NCI-H1092 treated with DMSO at 0.1 percent for 48 hours (cell line): ENCODE measurements around the gene FKBP5.
"Not testable (repeated sequence)": the region's sequence is repeated elsewhere in the genome, so short reads cannot be mapped to it uniquely, and the experiment has no call there.

Source experiments
- DNase-seq: peaks from one replicate; lab custom pipeline; 2025; lab: John Stamatoyannopoulos, UW

The FKBP5 gene

GRCh38 chr6:35690006-35690405, 1.3 kb upstream of the FKBP5 start:
- DNase-seq = not testable (repeated sequence)

GRCh38 chr6:35687658-35688604, 784 bp downstream of the FKBP5 start:
- DNase-seq = peak; percentile 1

DNA sequence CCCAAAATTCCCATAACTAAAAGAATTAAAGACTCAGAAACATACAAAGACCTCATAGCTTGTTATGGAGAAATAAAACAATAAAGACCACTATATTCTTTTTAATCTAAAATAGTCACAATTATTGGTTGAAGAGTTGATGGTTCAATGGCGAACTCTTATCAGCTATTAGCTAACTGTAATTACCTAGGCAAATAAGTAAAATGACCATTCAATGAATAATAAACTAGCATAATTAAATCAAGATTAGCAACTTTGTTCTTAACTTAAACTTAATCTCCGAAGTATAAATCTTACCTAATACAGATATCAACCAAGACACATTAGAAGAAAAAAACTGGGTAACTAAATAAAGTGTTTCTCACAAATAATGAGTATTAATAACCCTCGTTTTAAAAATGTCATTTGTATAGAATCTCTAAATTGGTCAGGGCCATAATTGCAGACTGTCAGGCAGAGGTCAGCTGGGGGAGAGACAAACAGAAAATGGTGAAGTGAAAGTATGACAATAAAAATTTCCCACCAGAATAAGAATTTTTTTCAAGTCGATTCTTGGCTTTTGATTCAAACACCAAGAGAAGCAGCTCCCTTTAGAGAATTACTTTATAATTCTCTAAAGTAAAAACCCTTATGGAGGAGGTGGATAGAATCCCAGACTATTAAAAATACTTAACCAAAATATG, 1.7 kb downstream of the FKBP5 start:
- no peak for DNase-seq

DNA sequence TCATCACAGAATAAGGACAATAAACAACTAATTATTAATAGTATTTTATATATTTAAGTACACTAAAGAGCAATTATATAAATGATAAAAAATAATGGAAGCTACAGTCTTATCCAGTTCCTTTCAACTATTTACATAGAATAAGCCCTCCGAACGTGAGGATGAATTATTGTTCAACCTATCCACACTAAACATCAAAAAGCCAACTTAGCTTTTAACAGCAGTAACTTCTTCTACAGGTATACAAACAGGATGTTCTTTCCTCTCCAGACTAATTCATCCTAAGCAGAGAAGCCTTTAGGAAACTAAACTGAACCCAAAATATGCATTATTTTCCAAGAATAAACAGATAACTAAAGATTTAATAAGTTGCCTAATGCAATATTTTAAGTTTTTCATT, 2.3 kb downstream of the FKBP5 start:
- no peak for DNase-seq

DNA sequence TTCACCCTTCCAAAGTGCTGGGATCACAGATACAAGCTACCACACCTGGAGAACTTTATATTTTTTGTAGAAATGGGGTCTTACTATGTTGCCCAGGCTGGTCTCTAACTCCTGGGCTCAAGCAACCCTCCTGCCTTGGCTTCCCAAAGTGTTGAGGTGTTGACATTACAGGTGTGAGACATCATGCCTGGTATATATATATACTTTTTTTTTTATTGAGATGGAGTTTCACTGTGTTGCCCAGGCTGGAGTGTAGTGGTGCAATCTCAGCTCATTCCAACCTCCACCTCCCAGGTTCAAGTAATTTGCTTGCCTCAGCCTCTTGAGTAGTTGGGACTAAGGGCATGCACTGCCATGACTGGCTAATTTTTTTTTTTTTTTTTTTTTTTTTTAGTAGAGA, 5.4 kb downstream of the FKBP5 start:
- DNase-seq = no peak

- no peak for DNase-seq
These were observed 7.4 kb downstream of the FKBP5 start for GRCh38 chr6:35681298-35681697.

- DNase-seq = no peak
These were observed 9.3 kb downstream of the FKBP5 start for GRCh38 chr6:35679399-35679798.

GRCh38 chr6:35678814-35679213, 9.9 kb downstream of the FKBP5 start:
- DNase-seq = no peak

- no peak for DNase-seq
These were observed 10.6 kb downstream of the FKBP5 start for GRCh38 chr6:35678021-35678654.

DNA sequence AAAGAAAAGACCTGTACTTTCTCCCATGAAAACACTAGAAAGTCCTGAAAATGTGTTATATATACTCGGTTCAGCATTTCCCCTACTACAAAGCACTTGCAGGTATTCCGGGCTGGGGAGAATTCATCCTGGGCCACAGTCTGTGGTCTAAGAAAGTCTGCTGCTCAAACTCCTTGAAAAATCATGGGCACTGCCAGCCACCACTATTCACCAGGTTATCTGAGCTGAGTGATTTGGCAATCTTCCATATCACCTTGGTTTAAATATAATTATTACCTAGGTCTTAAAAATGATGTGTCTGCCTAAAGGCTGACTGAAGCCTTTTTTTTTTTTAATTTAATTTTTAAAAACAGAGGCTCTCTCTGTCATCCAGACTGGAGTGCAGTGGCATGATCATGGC, 11.3 kb downstream of the FKBP5 start:
- DNase-seq = no peak

GRCh38 chr6:35675871-35676459, 12.8 kb downstream of the FKBP5 start:
- DNase-seq = no peak

- DNase-seq = no peak
These were observed 14.1 kb downstream of the FKBP5 start for GRCh38 chr6:35674594-35674993.

- no peak for DNase-seq
These were observed 15.0 kb downstream of the FKBP5 start for GRCh38 chr6:35673755-35674154.

GRCh38 chr6:35673284-35673666, 15.4 kb downstream of the FKBP5 start:
- not testable (repeated sequence) for DNase-seq

GRCh38 chr6:35670453-35670852, 18.3 kb downstream of the FKBP5 start:
- DNase-seq = not testable (repeated sequence)

- no peak for DNase-seq
These were observed 19.2 kb downstream of the FKBP5 start for GRCh38 chr6:35669451-35670045.

- no peak for DNase-seq
These were observed 19.8 kb downstream of the FKBP5 start for GRCh38 chr6:35668744-35669450.

DNA sequence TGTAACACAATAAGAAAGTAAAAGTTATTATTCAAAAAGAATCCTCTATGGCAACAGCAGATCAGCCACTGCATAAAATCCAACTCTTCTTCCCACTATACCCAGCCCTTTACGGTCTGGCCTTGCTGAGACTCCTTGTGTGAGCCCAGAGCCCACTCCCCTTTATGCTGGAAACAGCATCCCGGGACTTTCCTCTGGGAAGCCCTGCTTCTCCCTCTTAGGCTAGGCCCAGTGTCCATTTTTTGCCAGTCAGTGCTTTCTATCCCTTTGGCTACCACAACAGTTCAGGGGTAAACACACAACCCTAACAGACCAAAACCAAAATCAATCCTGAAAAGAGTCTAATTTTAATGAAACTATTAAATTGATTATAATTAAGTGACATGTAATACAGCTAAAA, 20.6 kb downstream of the FKBP5 start:
- DNase-seq = no peak

GRCh38 chr6:35665573-35665972, 23.1 kb downstream of the FKBP5 start:
- no peak for DNase-seq

DNA sequence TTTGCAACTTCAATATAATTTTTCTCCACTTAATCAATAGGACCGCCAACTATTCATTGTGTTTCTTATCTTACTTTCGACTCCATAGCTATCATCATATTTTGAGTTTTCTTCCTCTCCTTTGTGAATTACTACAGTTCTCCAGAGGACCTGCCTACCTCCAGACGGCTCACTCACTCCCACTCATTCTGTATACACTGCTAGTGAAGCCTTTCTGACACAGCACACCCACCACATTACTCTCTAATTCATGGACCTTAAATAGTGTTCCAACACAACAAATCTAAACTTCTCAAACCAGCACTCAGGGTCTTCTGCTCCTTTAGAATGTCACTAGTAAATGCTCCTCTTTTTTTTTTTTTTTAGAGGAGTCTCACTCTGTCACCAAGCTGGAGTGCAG, 23.8 kb downstream of the FKBP5 start:
- DNase-seq = no peak

DNA sequence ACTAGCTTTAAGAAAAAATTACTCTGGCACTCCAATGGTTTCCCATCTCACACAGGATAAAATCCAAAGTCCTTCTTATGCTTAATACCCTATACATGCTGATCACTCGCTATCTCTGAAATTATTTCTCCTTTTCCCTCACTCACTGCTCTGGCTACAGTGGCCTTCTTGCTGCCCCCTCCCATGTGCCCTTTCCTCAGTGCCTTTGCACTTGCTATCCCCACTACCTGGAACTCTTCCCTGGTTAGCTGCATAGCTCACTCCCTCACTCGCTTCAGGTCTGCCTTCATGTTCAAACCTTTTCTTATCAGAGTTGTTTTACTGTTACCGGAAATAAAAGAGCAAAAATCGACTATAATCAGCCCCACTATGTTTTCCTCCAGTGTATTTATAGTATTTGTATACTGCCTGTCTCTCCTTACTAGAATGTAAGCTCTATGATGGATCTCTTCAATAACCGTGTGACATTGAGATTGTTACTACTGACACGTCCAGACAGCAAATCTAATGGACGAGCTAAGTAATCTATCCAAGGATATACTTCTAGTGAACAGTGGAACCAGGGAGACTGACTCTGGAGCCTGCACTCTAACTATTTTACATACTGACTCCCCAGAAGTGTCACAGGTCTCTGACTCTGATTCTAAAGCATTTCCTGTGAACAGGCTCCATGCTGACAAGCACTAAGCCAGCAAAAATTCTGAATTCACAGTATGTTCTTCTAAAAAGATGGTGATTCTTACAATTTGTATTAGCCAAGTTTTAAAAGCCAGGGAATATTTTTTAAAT, 25.1 kb downstream of the FKBP5 start:
- DNase-seq = no peak
